Measurements from ENCODE around the gene ASF1B. TPM values are rescaled to one million over a fixed set of nuclear protein-coding genes. Genes with fewer than 3 reads are reported as not detected.

Gene ASF1B
- total RNA-seq, 1 experiment from 2014 or later = 67.4 TPM

DNA sequence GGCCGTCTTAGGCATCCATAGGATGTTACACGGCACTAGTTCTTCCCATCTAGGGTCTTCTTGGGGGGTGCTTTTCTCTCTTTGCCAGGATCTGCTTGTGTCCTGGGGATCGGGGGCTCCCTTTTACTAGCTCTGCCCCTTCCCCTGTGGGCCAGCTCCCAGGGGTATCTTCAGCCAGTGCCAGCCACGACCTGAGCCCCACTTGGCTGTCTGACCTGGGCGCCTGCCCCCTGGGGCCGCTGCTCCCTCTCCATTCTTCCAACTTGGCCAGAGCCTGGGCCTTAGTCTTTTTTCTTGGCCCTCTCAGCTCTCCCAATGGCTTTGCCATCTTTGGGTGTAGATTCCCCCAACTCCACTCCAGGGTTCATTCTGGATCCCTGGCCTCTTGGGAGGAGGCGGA, 21.9 kb downstream of the ASF1B start:
- no peak overlapping the region for H3K27ac ChIP-seq
- CTCF ChIA-PET = interaction anchor here (0.6 to 1.1 kb wide), 3 partner anchors 22 to 246 kb away, joined by 3 to 9 read pairs (median 4); partner anchors contain the start of gene ASF1B
- H3K4me2 ChIP-seq = no peak overlapping the region
- no peaks in the 10 kb centered on the region for H4K20me1 ChIP-seq (ENCODE audit: insufficient read depth)
- peaks cover 34% of the 10 kb centered on the region for H3F3A ChIP-seq (ENCODE audit: insufficient read depth, low read depth)
- no TSS peak for BruUV-seq (replicated peaks)
- peaks cover 20% of the 10 kb centered on the region for H3K79me2 ChIP-seq (ENCODE audit: low read depth)
- H3K4me3 ChIP-seq = no peak overlapping the region
- no peak for TF ChIP-seq EZH2 (IDR thresholded peaks at IDR 0.05; ENCODE audit: low read depth)
- TF ChIP-seq, protein P1, sequence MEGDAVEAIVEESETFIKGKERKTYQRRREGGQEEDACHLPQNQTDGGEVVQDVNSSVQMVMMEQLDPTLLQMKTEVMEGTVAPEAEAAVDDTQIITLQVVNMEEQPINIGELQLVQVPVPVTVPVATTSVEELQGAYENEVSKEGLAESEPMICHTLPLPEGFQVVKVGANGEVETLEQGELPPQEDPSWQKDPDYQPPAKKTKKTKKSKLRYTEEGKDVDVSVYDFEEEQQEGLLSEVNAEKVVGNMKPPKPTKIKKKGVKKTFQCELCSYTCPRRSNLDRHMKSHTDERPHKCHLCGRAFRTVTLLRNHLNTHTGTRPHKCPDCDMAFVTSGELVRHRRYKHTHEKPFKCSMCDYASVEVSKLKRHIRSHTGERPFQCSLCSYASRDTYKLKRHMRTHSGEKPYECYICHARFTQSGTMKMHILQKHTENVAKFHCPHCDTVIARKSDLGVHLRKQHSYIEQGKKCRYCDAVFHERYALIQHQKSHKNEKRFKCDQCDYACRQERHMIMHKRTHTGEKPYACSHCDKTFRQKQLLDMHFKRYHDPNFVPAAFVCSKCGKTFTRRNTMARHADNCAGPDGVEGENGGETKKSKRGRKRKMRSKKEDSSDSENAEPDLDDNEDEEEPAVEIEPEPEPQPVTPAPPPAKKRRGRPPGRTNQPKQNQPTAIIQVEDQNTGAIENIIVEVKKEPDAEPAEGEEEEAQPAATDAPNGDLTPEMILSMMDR (conservative IDR thresholded peaks at IDR 0.05) = no peak
- no peaks in the 10 kb centered on the region for H3K9me3 ChIP-seq (ENCODE audit: insufficient read depth, low read depth)
- no peak for DNase-seq
- no peaks in the 10 kb centered on the region for H3K9me2 ChIP-seq (ENCODE audit: insufficient read depth)
- intact Hi-C loops (cut with micrococcal nuclease; ENCODE audit: unreplicated experiment) = no loop called here
- POLR2A ChIA-PET (ENCODE audit: unreplicated experiment) = interaction anchor here (0.7 kb wide), 1 partner anchor 436 kb away, joined by 5 read pairs; no protein-coding TSS in a partner anchor
- peaks cover 18% of the 10 kb centered on the region for H3K4me1 ChIP-seq (replicated peaks; ENCODE audit: insufficient read depth)
- H3K27me3 ChIP-seq (ENCODE audit: insufficient read depth, low read depth) = no peaks in the 10 kb centered on the region
- no peaks in the 10 kb centered on the region for H3K36me3 ChIP-seq (ENCODE audit: low read depth)
- H2AFZ ChIP-seq = no peak overlapping the region

DNA sequence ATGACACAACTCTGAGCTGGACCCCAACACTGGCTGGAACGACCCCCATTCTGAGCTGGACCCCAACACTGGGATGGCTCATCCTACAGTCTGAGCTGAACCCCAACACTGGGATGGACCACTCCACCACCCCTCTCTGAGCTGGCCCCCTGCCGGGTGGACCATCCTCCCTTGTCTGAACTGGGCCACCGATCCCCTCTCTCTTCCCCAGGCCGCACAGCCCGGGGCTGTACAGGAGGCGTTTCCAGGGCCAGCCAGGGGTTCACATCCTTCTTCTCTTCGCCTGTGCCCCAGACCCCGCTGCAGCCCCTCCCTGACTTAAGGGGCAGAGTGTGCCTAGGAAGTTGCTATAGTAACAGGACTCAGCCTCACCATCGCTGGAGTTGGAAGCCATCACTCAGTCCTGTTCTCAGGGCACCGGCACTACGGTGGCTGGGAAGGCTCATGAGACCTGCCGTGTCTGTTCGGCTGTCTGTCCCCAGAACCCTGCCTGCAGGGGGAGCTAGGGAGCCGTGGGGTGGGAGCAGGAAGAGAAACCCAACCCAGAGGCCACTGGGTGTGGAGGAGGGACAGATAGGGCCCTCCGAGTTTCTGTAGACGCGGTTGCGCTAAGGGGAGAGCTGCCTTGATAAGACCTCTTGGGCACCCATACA, 22.5 kb downstream of the ASF1B start:
- CTCF ChIA-PET = interaction anchor here (0.6 to 1.1 kb wide), 2 partner anchors 23 to 247 kb away, joined by 3 to 4 read pairs; partner anchors contain the start of gene ASF1B
- peaks cover 20% of the 10 kb centered on the region for H3K79me2 ChIP-seq (ENCODE audit: low read depth)
- no TSS peak for BruUV-seq (replicated peaks)

GRCh38 chr19:14112809-14113385, 23.5 kb downstream of the ASF1B start:
- Histone ChIP-seq H4K20me1 (ENCODE audit: insufficient read depth) (no peaks in the 10 kb centered on the region), H3K79me2 (ENCODE audit: low read depth) (peaks cover 20% of the 10 kb centered on the region), H3K27ac (no peak overlapping the region), H3K9me2 (ENCODE audit: insufficient read depth) (no peaks in the 10 kb centered on the region), H3K4me3 (no peak overlapping the region), H3K9me3 (ENCODE audit: insufficient read depth, low read depth) (no peaks in the 10 kb centered on the region), H2AFZ (no peak overlapping the region), H3F3A (ENCODE audit: insufficient read depth, low read depth) (peaks cover 26% of the 10 kb centered on the region; the same call in 1 of the 2 replicates), H3K27me3 (ENCODE audit: insufficient read depth, low read depth) (no peaks in the 10 kb centered on the region), H3K4me2 (no peak overlapping the region), H3K36me3 (ENCODE audit: low read depth) (no peaks in the 10 kb centered on the region), H3K4me1 (replicated peaks; ENCODE audit: insufficient read depth) (peaks cover 6% of the 10 kb centered on the region)
- ChIA-PET POLR2A (ENCODE audit: unreplicated experiment) (interaction anchor here (0.7 kb wide), 1 partner anchor 20 kb away, joined by 7 read pairs; no protein-coding TSS in a partner anchor), CTCF (interaction anchor here (0.6 kb wide), 1 partner anchor 130 kb away, joined by 10 read pairs; no protein-coding TSS in a partner anchor)
- TF ChIP-seq, protein P1 (conservative IDR thresholded peaks at IDR 0.05) = no peak
- TF ChIP-seq EZH2 (IDR thresholded peaks at IDR 0.05; ENCODE audit: low read depth) = no peak
- BruUV-seq (replicated peaks) = no TSS peak
- no peak for DNase-seq
- intact Hi-C loops (cut with micrococcal nuclease; ENCODE audit: unreplicated experiment) = no loop called here

More for the DNA sequence above, 22.5 kb downstream of the ASF1B start:
- peaks cover 13% of the 10 kb centered on the region for H3K4me1 ChIP-seq (replicated peaks; ENCODE audit: insufficient read depth)
- no peaks in the 10 kb centered on the region for H3K9me3 ChIP-seq (ENCODE audit: insufficient read depth, low read depth)
- no peak overlapping the region for H3K27ac ChIP-seq
- no peak overlapping the region for H2AFZ ChIP-seq
- no peak overlapping the region for H3K4me2 ChIP-seq
- intact Hi-C loops (cut with micrococcal nuclease; ENCODE audit: unreplicated experiment) = no loop called here
- TF ChIP-seq, protein P1 (conservative IDR thresholded peaks at IDR 0.05) = peak; percentile 33; the same call in 1 of the 2 replicates
- TF ChIP-seq EZH2 (IDR thresholded peaks at IDR 0.05; ENCODE audit: low read depth) = no peak
- H3K9me2 ChIP-seq (ENCODE audit: insufficient read depth) = no peaks in the 10 kb centered on the region
- DNase-seq = peak; percentile 20 to 32
- H3K36me3 ChIP-seq (ENCODE audit: low read depth) = no peaks in the 10 kb centered on the region
- POLR2A ChIA-PET (ENCODE audit: unreplicated experiment) = no interaction called here
- no peaks in the 10 kb centered on the region for H3K27me3 ChIP-seq (ENCODE audit: insufficient read depth, low read depth)
- peaks cover 33% of the 10 kb centered on the region for H3F3A ChIP-seq (ENCODE audit: insufficient read depth, low read depth)
- no peak overlapping the region for H3K4me3 ChIP-seq
- H4K20me1 ChIP-seq (ENCODE audit: insufficient read depth) = no peaks in the 10 kb centered on the region
